ENCODE results near the gene CD160.
"Not testable (repeated sequence)": the region's sequence is repeated elsewhere in the genome, so short reads cannot be mapped to it uniquely, and the experiment has no call there.

CD160 gene

GRCh38 chr1:145710291-145711027 lies 8.8 kb upstream of the CD160 start:
- no peak for DNase-seq

GRCh38 chr1:145711213-145711651 lies 8.1 kb upstream of the CD160 start:
- no peak for DNase-seq

- DNase-seq, result no peak
Observed at GRCh38 chr1:145714524-145715111, 4.7 kb upstream of the CD160 start.

GRCh38 chr1:145716641-145717345 lies 2.5 kb upstream of the CD160 start:
- DNase-seq, result no peak

GRCh38 chr1:145717833-145718232 lies 1.5 kb upstream of the CD160 start:
- no peak for DNase-seq

GRCh38 chr1:145718465-145718864 lies 834 bp upstream of the CD160 start:
- not testable (repeated sequence) for DNase-seq

- DNase-seq, result no peak
Observed at GRCh38 chr1:145720556-145720877, 1.2 kb downstream of the CD160 start.

- DNase-seq, result peak; percentile 63 to 73
Observed at GRCh38 chr1:145720878-145721671, 1.8 kb downstream of the CD160 start.

- not testable (repeated sequence) for DNase-seq
Observed at GRCh38 chr1:145726193-145726592, 6.9 kb downstream of the CD160 start.

GRCh38 chr1:145729196-145729595 lies 9.9 kb downstream of the CD160 start:
- no peak for DNase-seq

GRCh38 chr1:145729666-145730436 lies 10.6 kb downstream of the CD160 start:
- DNase-seq, result no peak

- DNase-seq, result no peak
Observed at GRCh38 chr1:145730467-145730866, 11.2 kb downstream of the CD160 start.

GRCh38 chr1:145730900-145731299 lies 11.6 kb downstream of the CD160 start:
- no peak for DNase-seq

GRCh38 chr1:145736191-145736590 lies 16.9 kb downstream of the CD160 start:
- no peak for DNase-seq

- no peak for DNase-seq
Observed at GRCh38 chr1:145740269-145740668, 21.0 kb downstream of the CD160 start.

GRCh38 chr1:145747398-145748247 lies 28.3 kb downstream of the CD160 start:
- DNase-seq, result no peak

GRCh38 chr1:145750426-145750825 lies 31.1 kb downstream of the CD160 start:
- no peak for DNase-seq

- DNase-seq, result no peak
Observed at GRCh38 chr1:145751491-145752037, 32.3 kb downstream of the CD160 start.

GRCh38 chr1:145757420-145757819 lies 38.1 kb downstream of the CD160 start:
- no peak for DNase-seq

GRCh38 chr1:145758116-145758515 lies 38.8 kb downstream of the CD160 start:
- no peak for DNase-seq

GRCh38 chr1:145758575-145758974 lies 39.3 kb downstream of the CD160 start:
- DNase-seq, result no peak

Measured in CD4-positive, alpha-beta T cell treated with Interleukin-1 beta for 1 hour (primary cell).